Measurements from ENCODE around the gene RETREG2.

- TF ChIP-seq, protein P1, sequence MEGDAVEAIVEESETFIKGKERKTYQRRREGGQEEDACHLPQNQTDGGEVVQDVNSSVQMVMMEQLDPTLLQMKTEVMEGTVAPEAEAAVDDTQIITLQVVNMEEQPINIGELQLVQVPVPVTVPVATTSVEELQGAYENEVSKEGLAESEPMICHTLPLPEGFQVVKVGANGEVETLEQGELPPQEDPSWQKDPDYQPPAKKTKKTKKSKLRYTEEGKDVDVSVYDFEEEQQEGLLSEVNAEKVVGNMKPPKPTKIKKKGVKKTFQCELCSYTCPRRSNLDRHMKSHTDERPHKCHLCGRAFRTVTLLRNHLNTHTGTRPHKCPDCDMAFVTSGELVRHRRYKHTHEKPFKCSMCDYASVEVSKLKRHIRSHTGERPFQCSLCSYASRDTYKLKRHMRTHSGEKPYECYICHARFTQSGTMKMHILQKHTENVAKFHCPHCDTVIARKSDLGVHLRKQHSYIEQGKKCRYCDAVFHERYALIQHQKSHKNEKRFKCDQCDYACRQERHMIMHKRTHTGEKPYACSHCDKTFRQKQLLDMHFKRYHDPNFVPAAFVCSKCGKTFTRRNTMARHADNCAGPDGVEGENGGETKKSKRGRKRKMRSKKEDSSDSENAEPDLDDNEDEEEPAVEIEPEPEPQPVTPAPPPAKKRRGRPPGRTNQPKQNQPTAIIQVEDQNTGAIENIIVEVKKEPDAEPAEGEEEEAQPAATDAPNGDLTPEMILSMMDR (IDR thresholded peaks at IDR 0.05), result no peak
- no peak for TF ChIP-seq POLR2A (IDR thresholded peaks at IDR 0.05)
Observed at GRCh38 chr2:219184121-219184520, 6.0 kb downstream of the RETREG2 start.

Data from body of pancreas (tissue), 4 donors.